NCI-H2227 treated with DMSO at 0.1 percent for 48 hours (cell line): ENCODE measurements around the gene CSNK1G2.

Experiments used
- DNase-seq: peaks from one replicate; lab custom pipeline; 2025; lab: John Stamatoyannopoulos, UW

Gene CSNK1G2

DNA sequence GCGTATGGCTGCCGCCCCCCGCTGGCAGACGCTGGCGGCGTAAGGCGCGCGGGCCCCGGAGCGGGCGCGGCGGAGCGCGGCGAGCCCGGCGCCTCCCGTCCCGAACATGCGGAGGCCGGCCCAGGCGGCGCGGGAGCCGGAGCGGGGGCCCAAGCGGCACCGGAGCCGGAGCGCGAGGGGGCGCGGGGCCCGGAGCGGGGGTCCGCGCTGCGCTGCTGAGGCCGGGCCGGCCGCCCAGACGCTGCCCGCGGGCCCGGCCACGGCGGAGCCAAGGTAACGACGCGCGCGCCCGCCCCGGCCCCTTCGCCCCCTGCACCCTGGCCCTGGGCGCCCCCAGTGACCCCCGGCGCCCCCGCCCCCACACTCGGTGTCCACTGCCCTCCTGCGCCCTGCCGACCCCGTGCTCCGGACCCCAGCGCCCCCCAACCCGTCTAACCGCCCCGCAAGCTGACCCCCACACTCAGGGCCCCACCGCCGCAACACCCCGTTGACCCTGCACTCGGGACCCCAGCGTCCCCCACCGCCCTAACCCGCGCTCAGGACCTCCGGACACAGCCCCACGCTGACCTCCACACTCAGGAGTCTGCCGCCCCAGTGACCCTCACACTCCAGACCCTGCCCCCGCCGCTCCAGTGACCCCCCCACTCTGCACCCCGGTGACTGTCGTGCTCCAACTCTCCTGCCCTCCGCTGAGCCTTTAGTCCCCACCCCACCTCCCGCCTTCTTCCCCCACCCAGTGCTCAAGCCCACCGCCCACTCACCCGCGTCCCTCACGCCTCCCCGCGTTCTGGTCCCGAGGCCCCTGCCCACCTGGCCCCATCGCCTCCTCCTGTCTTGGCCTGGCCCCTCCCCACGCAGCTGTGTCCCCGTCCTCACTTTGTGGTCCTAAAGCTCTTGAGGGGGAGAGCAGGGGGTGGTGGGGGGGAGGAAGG lies at the start of gene CSNK1G2:
CSNK1G2 (plus strand) TSS at position 27 of the 932 bp plus-strand sequence. CDS start 28,601 bp downstream, outside the sequence.
- DNase-seq: no peak

DNA sequence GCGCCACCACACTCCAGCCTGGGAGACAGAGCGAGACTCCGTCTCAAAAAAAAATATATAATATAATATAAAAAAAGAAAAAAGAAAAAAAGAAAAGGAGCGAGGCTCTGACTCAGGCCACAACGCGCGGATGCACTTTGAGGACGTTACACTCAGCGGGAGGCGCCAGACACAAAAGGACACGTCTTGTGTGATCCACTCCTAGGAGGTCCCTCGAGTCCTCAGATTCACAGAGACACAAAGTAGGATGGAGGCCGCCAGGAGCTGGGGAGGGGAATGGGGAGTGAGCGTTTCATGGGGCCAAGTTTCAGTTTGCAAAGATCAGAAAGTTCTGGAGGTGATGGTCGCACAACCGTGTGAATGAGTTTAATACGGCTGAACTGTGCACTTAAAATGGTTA lies 47.2 kb upstream of the CSNK1G2 start:
- DNase-seq: no peak

DNA sequence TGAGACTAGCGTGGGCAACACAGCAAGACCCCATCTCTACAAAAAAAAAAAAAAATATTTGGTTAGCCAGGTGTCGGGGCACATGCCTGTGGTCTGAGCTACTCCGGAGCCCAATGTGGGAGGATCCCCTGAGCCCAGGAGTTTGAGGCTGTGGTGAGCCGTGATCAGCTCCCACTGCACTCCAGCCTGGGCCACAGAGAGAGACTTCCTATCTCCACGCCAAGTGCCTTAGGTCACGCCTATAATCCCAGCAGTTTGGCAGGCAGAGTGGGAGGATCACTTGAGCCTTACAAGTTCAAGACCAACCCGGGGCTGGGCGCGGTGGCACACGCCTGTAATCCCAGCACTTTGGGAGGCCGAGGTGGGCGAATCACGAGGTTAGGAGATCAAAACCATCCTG lies 44.5 kb upstream of the CSNK1G2 start:
- no peak for DNase-seq

DNA sequence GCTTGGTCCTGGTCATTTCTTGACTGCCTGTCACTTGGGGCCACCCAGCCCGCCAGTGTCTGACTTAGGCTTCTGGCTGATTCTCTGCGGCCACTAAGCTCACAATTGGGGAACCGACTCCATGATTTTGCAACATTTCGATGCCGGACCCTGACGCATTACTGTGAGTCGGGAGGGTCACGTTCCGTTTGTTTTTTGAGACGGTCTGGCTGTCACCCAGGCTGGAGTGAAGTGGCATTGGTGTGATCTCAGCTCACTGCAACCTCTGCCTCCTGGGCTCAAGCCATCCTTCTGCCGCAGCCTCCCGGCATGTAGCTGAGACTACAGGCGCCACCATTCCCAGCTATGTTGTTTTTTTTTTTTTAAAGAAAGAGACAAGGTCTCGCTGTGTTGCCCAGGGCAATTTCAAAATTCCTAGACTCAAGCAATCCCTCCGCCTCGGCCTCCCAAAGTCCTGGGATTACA lies 39.0 kb upstream of the CSNK1G2 start:
- DNase-seq: no peak

DNA sequence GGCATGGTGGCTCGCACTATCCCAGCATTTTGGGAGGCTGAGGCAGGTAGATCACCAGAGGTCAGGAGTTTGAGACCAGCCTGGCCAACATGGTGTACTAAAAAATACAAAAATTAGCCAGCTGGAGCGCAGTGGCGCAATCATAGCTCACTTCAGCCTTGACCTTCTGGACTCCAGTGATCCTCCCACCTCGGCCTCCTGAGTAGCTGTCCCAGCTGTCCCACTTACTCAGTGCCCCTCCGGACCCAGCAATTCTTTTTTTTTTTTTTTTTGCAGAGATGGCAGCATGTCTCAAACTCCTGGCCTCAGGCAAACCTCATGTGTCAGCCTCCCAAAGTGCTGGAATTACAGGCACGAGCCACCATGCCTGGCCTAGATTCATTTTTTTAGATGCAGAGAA lies 38.0 kb upstream of the CSNK1G2 start:
- DNase-seq: no peak

DNA sequence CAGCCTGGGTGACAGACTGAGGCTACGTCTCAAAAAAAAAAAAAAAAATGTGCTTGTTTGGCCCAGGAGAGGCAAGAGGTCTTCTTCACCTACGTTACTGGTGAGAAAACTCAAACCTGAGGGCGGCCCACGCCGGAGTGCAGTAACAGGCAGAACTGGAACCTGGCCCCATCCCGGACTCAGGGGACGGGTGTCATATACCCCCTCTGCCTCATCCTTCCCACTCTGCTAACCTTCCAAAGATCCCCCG lies 36.2 kb upstream of the CSNK1G2 start:
- DNase-seq: no peak

DNA sequence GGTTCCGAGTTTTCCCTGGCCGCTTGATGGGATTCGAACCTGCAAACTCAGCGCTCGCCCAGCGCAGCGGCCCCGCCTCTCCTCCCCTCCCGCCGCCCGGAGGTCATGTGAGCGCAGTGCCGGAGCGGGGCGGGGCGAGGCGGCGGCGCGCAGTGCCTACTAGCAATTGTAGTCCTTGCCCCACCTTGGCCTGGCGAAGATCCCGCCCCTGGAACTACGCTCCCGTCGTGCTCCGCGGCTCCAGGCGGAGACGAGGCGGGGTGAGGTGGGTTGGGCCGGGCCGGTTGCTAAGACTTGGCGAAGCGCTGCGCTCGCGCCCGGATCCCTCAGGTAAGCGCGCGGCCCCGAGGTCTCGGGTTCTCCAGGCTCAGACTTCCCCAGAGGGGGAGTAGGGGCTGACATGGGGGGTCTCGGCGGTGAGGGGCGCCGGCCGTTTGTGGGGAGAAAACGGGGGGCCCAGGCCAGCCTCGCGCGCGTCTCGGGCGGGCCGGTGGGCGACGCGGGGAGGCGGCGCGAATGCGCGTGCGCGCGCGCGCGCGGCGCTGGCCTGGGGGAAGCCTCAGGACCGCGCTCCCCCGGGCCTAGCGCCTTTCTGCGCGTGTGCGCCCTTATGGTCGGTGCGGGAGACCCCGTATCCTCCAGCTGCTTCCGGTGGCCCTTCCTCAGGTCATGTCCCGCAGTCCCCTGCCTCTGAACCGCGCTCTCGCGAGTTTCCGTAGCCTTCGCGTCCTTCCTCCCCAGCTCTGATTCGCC lies 35.7 kb upstream of the CSNK1G2 start, which contains the start of the genes ADAT3 and SCAMP4:
ADAT3 (plus strand) TSS at position 290 of the 753 bp plus-strand sequence. CDS start 6,649 bp downstream, outside the sequence.
SCAMP4 (plus strand) TSS at position 290 of the 753 bp plus-strand sequence. CDS start 9,621 bp downstream, outside the sequence.
- DNase-seq: peak; percentile 94

DNA sequence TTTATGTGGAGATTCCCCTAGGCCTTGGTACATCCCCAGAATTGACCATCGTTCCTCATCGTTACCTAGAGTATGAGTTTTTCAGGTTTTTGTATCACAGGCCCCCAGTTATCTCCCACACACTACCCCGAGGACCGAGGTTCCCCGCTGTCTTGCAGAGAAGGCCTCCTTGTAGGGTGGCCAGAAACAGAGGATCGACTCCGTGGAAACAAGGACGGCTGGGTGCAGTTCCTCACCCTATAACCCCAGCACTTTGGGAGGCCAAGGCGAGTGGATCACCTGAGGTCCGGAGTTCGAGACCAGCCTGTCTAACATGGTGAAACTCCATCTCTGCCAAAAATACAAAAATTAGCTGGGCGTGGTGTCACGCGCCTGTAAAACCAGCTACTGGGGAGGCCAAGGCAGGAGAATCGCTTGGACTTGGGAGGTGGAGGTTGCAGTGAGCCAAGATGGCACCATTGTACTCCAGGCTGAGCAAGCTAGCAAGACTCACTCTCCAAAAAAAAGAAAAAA lies 35.1 kb upstream of the CSNK1G2 start:
- DNase-seq: no peak

DNA sequence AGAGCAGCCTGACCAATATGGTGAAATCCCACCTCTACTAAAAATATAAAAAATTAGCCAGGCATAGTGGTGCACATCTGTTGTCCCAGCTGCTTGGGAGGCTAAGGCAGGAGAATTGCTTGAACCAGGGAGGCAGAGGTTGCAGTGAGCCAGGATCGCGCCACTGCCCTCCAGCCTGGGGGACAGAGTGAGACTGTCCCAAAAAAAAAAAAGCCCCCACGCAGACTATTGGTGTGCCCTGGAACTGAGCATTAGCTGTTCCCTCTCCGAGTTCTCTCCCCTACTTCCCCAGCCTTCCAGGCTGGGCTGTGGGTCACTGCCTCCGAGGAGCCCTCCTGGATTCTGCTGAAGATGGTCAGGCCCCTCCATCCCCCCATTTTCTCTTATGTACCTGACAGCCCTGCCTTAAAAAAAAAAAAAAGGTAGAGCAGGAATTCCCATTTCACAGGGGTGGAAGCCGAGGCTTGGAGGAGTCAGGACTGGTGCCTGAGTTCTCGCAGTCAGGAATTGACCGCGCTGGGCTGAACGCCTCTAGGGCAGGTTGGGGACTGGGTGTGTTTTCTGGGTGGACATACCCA lies 33.9 kb upstream of the CSNK1G2 start:
- no peak for DNase-seq

DNA sequence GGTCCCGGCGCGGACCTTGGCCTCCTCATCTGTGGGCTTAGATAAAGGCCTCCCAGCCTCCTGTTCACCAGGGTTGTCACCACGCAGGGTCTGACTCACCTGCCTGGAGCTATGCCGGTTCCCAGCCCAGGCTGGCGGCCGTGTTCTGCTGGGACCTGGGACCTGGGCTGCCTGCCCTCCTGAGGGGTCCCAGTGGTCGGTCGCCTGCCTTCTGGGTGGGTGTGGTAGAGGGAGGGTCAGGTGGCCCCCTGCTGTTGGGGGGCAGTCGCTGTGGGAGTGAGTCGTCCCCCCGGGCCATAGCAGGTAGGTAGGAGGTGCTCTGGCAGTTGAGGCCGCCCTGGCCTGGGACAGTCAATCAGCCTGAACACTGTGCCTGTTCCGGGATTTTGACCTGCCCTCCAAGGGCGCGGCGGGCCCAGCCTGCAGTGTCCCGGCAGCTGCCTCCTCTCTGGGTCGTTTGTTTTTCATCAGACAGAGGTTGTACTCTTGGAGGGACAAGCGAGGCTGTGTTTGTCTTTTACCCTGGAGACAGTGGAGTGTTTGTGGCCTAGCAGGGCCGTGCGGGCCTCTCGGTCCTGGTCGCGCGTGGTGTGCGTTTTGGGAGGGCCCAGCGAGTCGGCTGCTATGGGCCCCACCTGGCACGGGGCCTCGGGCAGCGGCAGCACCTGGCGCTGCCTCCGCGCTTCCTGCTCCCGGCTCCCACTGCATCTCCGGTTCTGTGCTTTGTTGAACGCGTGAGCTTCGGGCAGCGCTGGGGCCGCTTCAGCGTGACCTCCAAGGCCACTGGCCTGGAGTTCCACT lies 33.2 kb upstream of the CSNK1G2 start:
- no peak for DNase-seq

DNA sequence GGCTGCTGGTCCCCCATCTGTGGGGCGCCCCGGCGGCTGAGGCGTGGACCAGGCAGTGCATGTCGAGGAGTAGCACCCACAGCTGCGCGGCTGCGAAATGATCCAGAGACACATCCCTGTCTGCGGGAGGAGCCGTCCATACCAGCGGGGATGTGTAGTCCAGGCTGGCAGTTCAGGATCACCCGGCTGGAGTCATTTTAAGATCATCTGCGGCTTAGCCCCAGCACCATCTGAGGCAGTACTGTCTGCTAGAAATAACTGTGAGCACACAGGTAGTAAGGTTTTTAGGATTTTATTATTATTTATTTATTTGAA lies 32.7 kb upstream of the CSNK1G2 start:
- DNase-seq: no peak

DNA sequence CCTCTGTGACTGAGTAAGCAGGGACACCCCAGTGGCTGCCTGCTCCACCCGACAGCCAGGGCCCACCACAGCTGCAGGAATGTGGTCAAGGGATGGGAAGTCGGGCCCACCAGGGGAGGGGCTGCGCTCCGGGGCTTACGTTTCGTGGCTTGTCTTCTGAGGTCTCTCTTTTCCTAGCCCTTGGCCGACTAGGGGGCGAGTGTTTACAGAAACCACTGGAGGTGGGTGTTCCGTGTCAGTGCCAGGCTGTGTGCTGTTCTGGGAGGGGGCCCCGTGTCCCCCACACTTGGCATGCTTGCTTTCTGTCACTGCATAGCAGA lies 31.3 kb upstream of the CSNK1G2 start:
- no peak for DNase-seq

DNA sequence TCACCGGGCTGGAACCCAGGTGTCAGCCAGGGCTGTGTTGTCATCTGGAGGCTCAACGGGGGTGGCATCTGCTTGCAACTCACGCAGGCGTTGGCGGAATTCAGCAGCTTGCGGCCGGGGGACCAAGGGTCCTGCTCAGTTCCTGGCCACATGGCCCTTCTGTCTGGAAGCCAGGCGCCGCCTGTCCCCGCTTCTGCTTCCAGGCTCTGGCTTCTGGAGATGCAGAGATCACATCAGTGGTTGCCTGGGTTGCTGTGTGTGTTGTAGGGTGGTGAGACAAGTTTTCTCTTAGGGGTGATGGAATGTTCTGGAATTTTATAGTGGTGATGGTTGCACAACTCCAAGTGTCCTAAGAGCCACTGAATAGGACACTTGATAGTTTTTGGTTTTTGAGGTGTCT lies 30.8 kb upstream of the CSNK1G2 start:
- no peak for DNase-seq

DNA sequence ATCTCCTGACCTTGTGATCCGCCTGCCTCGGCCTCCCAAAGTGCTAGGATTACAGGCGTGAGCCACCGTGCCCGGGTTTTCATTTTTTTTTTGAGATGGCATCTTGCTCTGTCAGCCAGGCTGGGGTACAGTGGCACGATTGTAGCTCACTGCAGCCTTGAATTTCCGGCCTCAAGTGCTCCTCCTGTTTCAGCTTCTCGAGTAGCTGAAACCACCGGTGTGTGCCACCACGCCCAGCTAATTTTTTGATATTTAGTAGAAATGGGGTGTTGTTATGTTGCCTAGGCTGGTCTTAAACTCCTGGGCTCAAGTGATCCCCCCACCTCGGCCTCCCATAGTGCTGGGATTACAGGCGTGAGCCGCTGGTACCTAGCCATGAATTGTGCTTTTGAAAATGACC lies 29.9 kb upstream of the CSNK1G2 start:
- no peak for DNase-seq

DNA sequence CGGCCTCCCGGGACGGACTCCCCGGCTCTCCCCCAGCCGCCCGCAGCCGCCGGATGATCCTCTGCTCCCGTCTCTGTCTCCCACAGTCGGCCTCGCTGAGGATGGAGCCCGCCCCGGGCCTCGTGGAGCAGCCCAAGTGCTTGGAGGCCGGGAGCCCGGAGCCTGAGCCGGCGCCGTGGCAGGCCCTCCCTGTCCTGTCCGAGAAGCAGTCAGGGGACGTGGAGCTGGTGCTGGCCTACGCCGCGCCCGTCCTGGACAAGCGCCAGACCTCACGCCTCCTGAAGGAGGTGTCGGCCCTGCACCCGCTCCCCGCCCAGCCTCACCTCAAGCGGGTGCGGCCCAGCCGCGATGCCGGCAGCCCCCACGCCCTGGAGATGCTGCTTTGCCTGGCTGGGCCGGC lies 29.0 kb upstream of the CSNK1G2 start:
- DNase-seq: no peak

DNA sequence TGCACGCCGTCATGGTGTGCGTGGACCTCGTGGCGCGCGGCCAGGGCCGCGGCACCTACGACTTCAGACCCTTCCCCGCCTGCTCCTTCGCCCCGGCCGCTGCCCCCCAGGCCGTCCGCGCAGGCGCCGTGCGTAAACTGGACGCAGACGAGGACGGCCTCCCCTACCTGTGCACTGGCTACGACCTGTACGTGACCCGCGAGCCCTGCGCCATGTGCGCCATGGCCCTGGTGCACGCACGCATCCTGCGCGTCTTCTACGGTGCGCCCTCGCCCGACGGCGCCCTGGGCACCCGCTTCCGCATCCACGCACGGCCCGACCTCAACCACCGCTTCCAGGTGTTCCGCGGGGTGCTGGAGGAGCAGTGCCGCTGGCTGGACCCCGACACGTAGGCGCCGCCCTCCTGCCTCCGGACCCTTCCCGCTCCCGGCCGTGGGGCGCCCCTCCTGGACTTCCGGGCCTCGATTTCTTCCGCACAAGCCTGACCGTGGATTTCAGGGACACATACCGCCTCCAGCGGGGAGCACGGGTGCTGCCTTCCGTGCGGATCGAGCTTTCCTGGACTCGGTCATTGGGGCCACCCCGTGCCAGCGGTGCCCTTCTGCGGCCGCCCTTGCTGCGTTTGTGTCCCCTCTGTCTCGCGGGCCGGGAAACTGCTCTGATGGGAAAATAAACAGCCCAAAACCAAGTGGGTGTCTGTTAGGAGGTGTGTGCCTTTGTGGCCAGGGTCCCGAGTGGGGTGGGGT lies 28.0 kb upstream of the CSNK1G2 start:
- no peak for DNase-seq

DNA sequence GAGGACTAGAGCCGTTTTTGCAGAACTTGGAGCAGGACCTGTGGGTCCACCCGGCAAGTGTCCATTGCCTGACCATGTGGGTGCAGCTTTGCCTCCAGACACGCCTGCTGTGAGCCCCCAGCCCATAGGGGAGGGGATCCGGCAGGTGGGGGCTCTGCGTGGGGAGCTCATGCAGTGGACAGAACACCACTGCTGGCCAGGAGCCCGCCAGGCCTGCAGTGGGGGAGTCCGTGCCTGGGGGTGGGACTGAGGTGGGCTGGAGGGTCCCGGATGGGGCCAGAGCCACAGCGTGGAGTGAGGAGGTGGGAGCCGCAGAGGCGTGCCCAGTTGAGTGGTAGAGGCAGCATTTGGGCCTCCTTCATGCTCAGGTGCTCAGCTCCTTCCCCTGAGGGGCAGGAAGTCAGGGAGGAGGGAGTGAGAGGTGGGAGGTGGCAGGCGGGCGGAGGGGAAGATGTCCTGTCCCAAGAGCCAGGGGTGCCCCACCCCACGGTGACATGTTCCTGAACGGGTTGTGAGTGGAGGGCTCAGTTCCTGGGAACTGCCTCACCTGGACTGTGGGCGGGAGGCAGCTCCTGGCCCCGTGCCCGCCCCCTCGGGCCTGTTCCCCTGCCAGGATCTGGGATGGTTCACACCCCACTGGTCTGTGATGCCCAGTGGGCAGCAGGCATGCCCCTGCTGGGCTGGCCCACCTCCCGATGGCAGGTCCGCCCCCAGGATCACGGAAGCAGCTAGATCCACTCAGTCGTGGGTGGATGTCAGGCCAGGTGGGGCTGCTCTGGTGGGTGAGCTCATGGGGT lies 27.0 kb upstream of the CSNK1G2 start:
- DNase-seq: no peak

DNA sequence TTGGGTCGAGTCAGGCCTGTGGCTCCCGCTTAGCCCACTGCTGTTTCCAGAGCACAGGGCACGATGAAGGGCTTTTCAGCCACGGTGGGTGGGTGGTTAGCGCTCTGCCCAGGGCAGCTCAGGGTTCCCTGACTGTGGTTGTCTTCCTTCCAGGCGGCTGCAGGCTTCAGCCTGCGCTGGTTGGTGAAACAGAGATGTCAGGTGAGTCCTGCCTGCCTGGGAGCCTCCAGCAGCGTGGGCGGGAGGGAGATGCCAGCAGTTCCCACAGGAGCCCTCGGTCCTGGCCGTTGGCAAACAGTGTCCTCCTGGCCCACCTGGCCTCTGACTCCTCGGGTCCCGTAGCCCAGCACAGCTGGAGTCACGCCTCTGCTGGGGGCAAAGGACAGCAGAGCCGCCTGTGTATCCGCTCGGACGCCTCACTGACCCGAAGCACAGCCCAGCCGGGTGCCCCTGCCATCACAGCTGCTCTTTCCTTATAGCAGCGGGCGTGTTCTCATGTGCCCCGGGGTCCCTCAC lies 26.1 kb upstream of the CSNK1G2 start:
- DNase-seq: no peak

DNA sequence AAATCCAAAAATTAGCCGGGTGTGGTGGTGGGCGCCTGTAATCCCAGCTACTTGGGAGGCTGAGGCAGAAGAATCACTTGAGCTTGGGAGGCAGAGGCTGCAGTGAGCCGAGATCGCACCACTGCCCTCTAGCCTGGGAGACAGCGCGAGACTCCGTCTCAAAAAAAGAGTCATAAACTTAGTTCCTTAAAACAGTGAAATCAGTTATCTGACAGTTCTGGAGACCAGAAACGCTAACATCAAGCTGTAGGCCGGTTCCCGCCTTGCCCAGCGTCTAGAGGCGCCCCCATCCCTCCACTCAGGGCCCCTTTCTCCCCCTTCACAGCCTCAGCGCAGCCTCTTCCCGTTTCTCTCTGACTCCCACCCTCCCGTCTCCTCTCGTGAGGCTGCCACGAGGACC lies 23.8 kb upstream of the CSNK1G2 start:
- DNase-seq: no peak

DNA sequence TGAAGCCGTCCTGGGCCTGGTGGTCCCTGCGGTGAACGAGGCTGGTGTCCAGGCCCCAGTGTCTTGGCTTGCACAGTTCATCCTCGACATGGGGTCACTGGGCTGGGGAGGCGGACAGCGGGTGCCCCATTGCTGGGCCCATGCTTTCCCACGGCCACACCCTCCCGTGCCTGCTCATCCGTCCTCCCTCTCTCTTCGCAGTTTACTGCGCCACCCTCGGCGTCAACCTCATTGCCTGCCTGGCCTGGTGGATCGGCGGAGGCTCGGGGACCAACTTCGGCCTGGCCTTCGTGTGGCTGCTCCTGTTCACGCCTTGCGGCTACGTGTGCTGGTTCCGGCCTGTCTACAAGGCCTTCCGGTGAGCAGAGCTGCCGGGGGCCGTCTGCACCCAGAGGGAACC lies 23.0 kb upstream of the CSNK1G2 start:
- no peak for DNase-seq
